Measurements from ENCODE around the gene OVOL2.

OVOL2 gene

GRCh38 chr20:18020931-18021330 lies 36.8 kb downstream of the OVOL2 start:
- Mint-ChIP-seq H3K27me3 (no peaks in the 10 kb centered on the region), H3K27ac (ENCODE audit: low read depth) (no peak overlapping the region), H3K36me3 (ENCODE audit: insufficient read depth) (no peaks in the 10 kb centered on the region), H3K4me1 (no peaks in the 10 kb centered on the region), H3K4me3 (no peak overlapping the region), H3K9me3 (no peaks in the 10 kb centered on the region)
- ATAC-seq (replicated peaks; ENCODE audit: extremely low read depth, poor library complexity, severe bottlenecking): no peak
- DNase-seq (ENCODE audit: low spot score in 2 of 2): no peak

DNA sequence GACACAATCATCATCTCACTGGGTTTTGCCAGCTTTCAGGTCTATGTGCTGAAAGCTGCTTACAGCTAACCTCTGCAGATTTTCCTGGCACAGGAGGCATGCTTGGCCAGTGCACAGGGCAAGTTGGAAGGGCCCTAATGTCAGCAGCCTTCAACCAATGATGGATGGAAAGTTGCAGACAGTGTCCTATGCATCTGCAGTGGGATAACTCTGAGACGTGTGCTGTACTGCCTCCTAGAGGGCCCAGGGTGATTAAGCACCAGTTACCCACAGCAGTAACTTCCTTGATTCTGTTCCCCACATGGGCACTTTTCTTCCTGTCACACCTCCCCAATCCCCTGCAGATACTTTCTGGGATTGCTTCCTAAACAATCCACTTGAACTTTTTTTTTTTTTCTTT lies 38.6 kb downstream of the OVOL2 start:
- H3K27me3 Mint-ChIP-seq: no peaks in the 10 kb centered on the region
- DNase-seq (ENCODE audit: low spot score in 2 of 2): no peak
- H3K27ac Mint-ChIP-seq (ENCODE audit: low read depth): no peak overlapping the region
- no peaks in the 10 kb centered on the region for H3K4me1 Mint-ChIP-seq
- no peak overlapping the region for H3K4me3 Mint-ChIP-seq
- no peak for ATAC-seq (replicated peaks; ENCODE audit: extremely low read depth, poor library complexity, severe bottlenecking)
- no peaks in the 10 kb centered on the region for H3K36me3 Mint-ChIP-seq (ENCODE audit: insufficient read depth)
- H3K9me3 Mint-ChIP-seq: no peaks in the 10 kb centered on the region

DNA sequence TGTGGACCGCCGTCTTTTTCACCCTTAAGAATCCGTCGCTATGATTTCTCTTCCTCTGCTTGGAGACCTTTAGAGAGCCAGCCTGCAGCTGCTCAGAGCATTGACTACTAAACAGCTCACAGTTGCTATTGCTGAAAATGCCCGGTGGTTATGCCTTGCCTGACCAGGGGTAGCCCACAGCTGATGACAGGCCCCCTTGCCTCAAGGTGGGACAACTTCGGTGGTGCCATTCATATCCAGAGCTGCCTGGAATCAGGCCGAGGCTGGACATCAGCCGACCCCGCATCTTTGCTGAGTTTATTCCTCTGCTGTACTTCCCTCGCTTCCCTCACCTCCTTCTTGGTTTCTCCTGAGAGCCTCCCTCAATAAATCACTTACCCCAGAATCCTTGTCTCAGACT lies 39.6 kb downstream of the OVOL2 start:
- Mint-ChIP-seq H3K27ac (ENCODE audit: low read depth) (no peak overlapping the region), H3K4me3 (no peak overlapping the region), H3K36me3 (ENCODE audit: insufficient read depth) (no peaks in the 10 kb centered on the region), H3K27me3 (no peaks in the 10 kb centered on the region), H3K4me1 (no peaks in the 10 kb centered on the region), H3K9me3 (no peaks in the 10 kb centered on the region)
- DNase-seq (ENCODE audit: low spot score in 2 of 2) (no peak), ATAC-seq (replicated peaks; ENCODE audit: extremely low read depth, poor library complexity, severe bottlenecking) (no peak)

DNA sequence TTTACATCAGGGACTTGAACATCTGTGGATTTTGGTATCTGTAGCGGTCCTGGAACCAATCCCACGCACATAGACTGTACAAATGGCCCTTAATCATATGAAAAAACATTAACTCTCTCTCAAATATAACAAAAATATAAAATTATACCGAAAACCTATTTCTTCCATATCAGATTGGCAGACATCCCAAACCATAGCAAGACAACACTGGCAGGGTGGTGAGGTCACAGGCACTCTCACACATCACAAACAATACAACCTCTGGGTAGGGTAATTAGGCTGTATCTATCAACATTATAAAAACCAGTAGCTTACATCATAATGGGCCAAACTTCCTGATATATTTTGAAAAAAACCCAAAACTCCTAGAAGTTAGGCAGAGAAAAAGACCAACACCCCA lies 40.9 kb downstream of the OVOL2 start:
- Mint-ChIP-seq H3K4me3 (no peak overlapping the region), H3K27me3 (no peaks in the 10 kb centered on the region), H3K4me1 (no peaks in the 10 kb centered on the region), H3K36me3 (ENCODE audit: insufficient read depth) (no peaks in the 10 kb centered on the region), H3K9me3 (no peaks in the 10 kb centered on the region), H3K27ac (ENCODE audit: low read depth) (no peak overlapping the region)
- DNase-seq (ENCODE audit: low spot score in 2 of 2): no peak
- no peak for ATAC-seq (replicated peaks; ENCODE audit: extremely low read depth, poor library complexity, severe bottlenecking)

- Mint-ChIP-seq H3K9me3 (no peaks in the 10 kb centered on the region), H3K36me3 (ENCODE audit: insufficient read depth) (no peaks in the 10 kb centered on the region)
- ATAC-seq (replicated peaks; ENCODE audit: extremely low read depth, poor library complexity, severe bottlenecking): no peak
Measured at GRCh38 chr20:18014411-18014810, 43.3 kb downstream of the OVOL2 start.

GRCh38 chr20:18012901-18013300 lies 44.8 kb downstream of the OVOL2 start:
- Mint-ChIP-seq H3K27ac (ENCODE audit: low read depth) (no peak overlapping the region), H3K4me3 (no peak overlapping the region), H3K9me3 (no peaks in the 10 kb centered on the region), H3K36me3 (ENCODE audit: insufficient read depth) (no peaks in the 10 kb centered on the region), H3K4me1 (no peaks in the 10 kb centered on the region), H3K27me3 (no peaks in the 10 kb centered on the region)
- ATAC-seq (replicated peaks; ENCODE audit: extremely low read depth, poor library complexity, severe bottlenecking) (no peak), DNase-seq (ENCODE audit: low spot score in 2 of 2) (no peak)

More at GRCh38 chr20:18014411-18014810, 43.3 kb downstream of the OVOL2 start:
- H3K27ac Mint-ChIP-seq (ENCODE audit: low read depth): no peak overlapping the region
- DNase-seq (ENCODE audit: low spot score in 2 of 2): no peak
- no peaks in the 10 kb centered on the region for H3K4me1 Mint-ChIP-seq
- H3K4me3 Mint-ChIP-seq: no peak overlapping the region
- no peaks in the 10 kb centered on the region for H3K27me3 Mint-ChIP-seq

GRCh38 chr20:18011951-18012645 lies 45.6 kb downstream of the OVOL2 start:
- Mint-ChIP-seq H3K27ac (ENCODE audit: low read depth) (no peak overlapping the region), H3K4me3 (no peak overlapping the region)
- DNase-seq (ENCODE audit: low spot score in 2 of 2): no peak

GRCh38 chr20:18011482-18011881 lies 46.2 kb downstream of the OVOL2 start:
- no peaks in the 10 kb centered on the region for H3K4me1 Mint-ChIP-seq
- no peak overlapping the region for H3K4me3 Mint-ChIP-seq
- H3K36me3 Mint-ChIP-seq (ENCODE audit: insufficient read depth): no peaks in the 10 kb centered on the region
- ATAC-seq (replicated peaks; ENCODE audit: extremely low read depth, poor library complexity, severe bottlenecking) (no peak), DNase-seq (ENCODE audit: low spot score in 2 of 2) (no peak)
- no peak overlapping the region for H3K27ac Mint-ChIP-seq (ENCODE audit: low read depth)
- H3K9me3 Mint-ChIP-seq: no peaks in the 10 kb centered on the region
- H3K27me3 Mint-ChIP-seq: no peaks in the 10 kb centered on the region

More at GRCh38 chr20:18011951-18012645, 45.6 kb downstream of the OVOL2 start:
- Mint-ChIP-seq H3K9me3 (no peaks in the 10 kb centered on the region), H3K36me3 (ENCODE audit: insufficient read depth) (no peaks in the 10 kb centered on the region), H3K4me1 (no peaks in the 10 kb centered on the region), H3K27me3 (no peaks in the 10 kb centered on the region)
- no peak for ATAC-seq (replicated peaks; ENCODE audit: extremely low read depth, poor library complexity, severe bottlenecking)

DNA sequence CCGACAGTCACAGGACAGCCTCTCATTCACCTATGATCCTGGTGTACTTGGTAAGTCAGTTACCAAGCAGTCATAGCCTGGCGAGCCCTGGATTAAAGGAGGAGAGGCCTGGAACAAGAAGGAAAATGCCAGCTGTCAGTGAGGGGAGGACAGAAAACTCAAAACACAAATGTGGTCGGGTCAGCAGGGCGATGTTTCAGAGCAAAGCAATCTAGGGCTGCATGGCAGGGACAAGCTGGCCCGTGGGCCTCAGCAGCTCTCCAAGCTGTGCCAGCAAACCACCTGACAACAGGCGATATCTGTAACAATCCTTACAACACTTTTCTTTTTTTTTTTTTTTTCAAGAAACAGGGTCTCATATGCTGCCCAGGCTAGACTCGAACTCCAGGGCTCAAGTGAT lies 48.6 kb downstream of the OVOL2 start:
- no peaks in the 10 kb centered on the region for H3K4me1 Mint-ChIP-seq
- no peak overlapping the region for H3K4me3 Mint-ChIP-seq
- H3K27me3 Mint-ChIP-seq: no peaks in the 10 kb centered on the region
- DNase-seq (ENCODE audit: low spot score in 2 of 2) (no peak), ATAC-seq (replicated peaks; ENCODE audit: extremely low read depth, poor library complexity, severe bottlenecking) (no peak)
- no peaks in the 10 kb centered on the region for H3K9me3 Mint-ChIP-seq
- H3K27ac Mint-ChIP-seq (ENCODE audit: low read depth): no peak overlapping the region
- no peaks in the 10 kb centered on the region for H3K36me3 Mint-ChIP-seq (ENCODE audit: insufficient read depth)

- H3K4me3 Mint-ChIP-seq: no peak overlapping the region
- DNase-seq (ENCODE audit: low spot score in 2 of 2) (no peak), ATAC-seq (replicated peaks; ENCODE audit: extremely low read depth, poor library complexity, severe bottlenecking) (no peak)
- H3K9me3 Mint-ChIP-seq: no peaks in the 10 kb centered on the region
- no peak overlapping the region for H3K27ac Mint-ChIP-seq (ENCODE audit: low read depth)
- H3K4me1 Mint-ChIP-seq: no peaks in the 10 kb centered on the region
- no peaks in the 10 kb centered on the region for H3K36me3 Mint-ChIP-seq (ENCODE audit: insufficient read depth)
- no peaks in the 10 kb centered on the region for H3K27me3 Mint-ChIP-seq
Measured at GRCh38 chr20:18007534-18008292, 50.0 kb downstream of the OVOL2 start.

GRCh38 chr20:18006684-18007083 lies 51.0 kb downstream of the OVOL2 start:
- H3K36me3 Mint-ChIP-seq (ENCODE audit: insufficient read depth): no peaks in the 10 kb centered on the region
- H3K9me3 Mint-ChIP-seq: no peaks in the 10 kb centered on the region
- DNase-seq (ENCODE audit: low spot score in 2 of 2) (no peak), ATAC-seq (replicated peaks; ENCODE audit: extremely low read depth, poor library complexity, severe bottlenecking) (no peak)
- H3K4me3 Mint-ChIP-seq: no peak overlapping the region
- H3K4me1 Mint-ChIP-seq: no peaks in the 10 kb centered on the region
- no peak overlapping the region for H3K27ac Mint-ChIP-seq (ENCODE audit: low read depth)
- no peaks in the 10 kb centered on the region for H3K27me3 Mint-ChIP-seq

DNA sequence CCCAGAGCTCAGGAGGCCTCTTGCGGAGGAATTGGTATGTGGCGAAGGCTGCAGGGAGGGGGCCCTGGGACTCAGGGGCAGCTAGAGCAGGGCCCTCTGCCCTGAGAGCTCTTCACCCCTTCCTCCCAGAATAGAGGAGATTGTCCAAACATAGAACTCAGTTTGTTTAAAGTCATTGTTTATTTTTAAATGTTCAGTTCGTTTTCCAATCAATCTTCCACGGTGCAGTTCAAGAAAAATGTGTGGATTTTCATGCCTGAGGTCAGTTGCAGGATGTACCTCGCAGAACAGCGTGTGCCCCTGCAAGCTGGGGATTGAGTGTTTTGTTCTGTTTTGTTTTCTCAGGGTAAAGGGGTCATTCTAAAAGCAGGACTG lies 51.7 kb downstream of the OVOL2 start:
- DNase-seq (ENCODE audit: low spot score in 2 of 2) (no peak), ATAC-seq (replicated peaks; ENCODE audit: extremely low read depth, poor library complexity, severe bottlenecking) (no peak)
- Mint-ChIP-seq H3K27ac (ENCODE audit: low read depth) (no peak overlapping the region), H3K27me3 (no peaks in the 10 kb centered on the region), H3K4me3 (no peak overlapping the region), H3K9me3 (no peaks in the 10 kb centered on the region), H3K36me3 (ENCODE audit: insufficient read depth) (no peaks in the 10 kb centered on the region), H3K4me1 (no peaks in the 10 kb centered on the region)

Data from central memory CD8-positive, alpha-beta T cell (primary cell).